Stimulated activated naive B cell treated with anti-CD40 and anti-IgM and Interleukin-4, amounts not matched to agents 10 μg/mL and 1 μg/mL and 100 μg/mL, for 72 hours (primary cell): ENCODE measurements around the gene SCAMP5.
A peak's percentile ranks its signal among the peaks of the same experiment; 100 is the strongest.

Experiments
- ATAC-seq, 2 donors: fragments of 150-1000 bp; cut with Tn5 transposase; replicated peaks; 2 replicates each; pipeline ENCODE4 v1.10.0; 2021; ENCODE audit warnings: moderate library complexity in 1 of 2
- DNase-seq: peaks from one replicate; pipeline ENCODE4 v3.0.0; 2021
- H3K27ac Mint-ChIP-seq: one replicate; pipeline ENCODE4 v1.8.0; 2022; ENCODE audit warnings: mild to moderate bottlenecking, mixed read lengths
- H3K27me3 Mint-ChIP-seq, 2 donors: one replicate each; pipeline ENCODE4 v1.8.0; 2022; ENCODE audit warnings: mixed read lengths in 2 of 2
- H3K36me3 Mint-ChIP-seq, 2 donors: one replicate each; pipeline ENCODE4 v1.8.0; 2022; ENCODE audit warnings: mixed read lengths in 2 of 2, mild to moderate bottlenecking in 1 of 2
- H3K4me1 Mint-ChIP-seq, 2 donors: one replicate each; pipeline ENCODE4 v1.8.0; 2022; ENCODE audit warnings: mixed read lengths in 2 of 2, mild to moderate bottlenecking in 1 of 2
- H3K4me3 Mint-ChIP-seq, 2 donors: one replicate each; pipeline ENCODE4 v1.8.0; 2022; ENCODE audit warnings: mild to moderate bottlenecking in 2 of 2, mixed read lengths in 2 of 2, moderate library complexity in 1 of 2
- H3K9me3 Mint-ChIP-seq, 2 donors: one replicate each; pipeline ENCODE4 v1.8.0; 2022; ENCODE audit warnings: mixed read lengths in 2 of 2, mild to moderate bottlenecking in 1 of 2

Gene SCAMP5

DNA sequence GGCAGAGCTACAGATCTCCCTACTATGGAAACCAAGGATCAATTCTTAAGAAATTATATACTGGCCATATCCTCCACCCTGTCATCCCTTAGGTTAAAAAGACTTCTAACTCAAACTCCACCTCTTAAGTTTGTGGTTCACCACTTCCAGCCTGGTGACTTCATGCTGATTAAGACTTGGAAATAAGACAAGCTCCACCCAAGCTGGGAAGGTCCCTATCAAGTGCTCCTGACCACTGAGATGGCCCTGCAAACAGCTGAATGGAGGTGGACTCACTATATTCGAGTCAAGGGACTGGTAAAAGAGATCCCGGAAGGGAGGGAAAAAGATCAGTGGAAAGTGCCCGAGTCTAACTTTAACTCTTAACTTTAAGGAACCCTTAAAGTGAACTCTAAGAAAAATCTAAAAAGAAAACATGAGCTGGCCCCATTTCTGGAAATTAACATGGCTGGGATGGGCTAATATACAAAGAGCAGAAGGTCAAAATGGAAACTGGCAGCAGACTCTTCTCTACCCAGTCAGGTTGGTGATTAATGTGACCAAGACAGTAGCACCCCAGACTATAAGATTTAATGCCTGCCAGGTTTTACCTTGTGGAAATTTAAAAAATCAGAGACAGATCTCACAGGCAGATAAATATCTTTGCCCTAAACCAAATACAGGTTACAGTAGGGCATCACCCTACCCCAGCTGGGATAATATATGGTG is 71.9 kb downstream of the SCAMP5 start:
- Mint-ChIP-seq H3K36me3 (peaks cover 10 to 14% of the 10 kb centered on the region in 2 donors), H3K4me1 (peaks cover 40 to 62% of the 10 kb centered on the region in 2 donors), H3K27me3 (peaks cover 2 to 3% of the 10 kb centered on the region in 2 donors), H3K4me3 (peak overlapping the region in 1 of 2 donors; percentile 53), H3K27ac (peak overlapping the region; percentile 87), H3K9me3 (peaks cover 0 to 7% of the 10 kb centered on the region in 2 donors)
- ATAC-seq (peak; percentile 8 to 46), DNase-seq (peak; percentile 50)

DNA sequence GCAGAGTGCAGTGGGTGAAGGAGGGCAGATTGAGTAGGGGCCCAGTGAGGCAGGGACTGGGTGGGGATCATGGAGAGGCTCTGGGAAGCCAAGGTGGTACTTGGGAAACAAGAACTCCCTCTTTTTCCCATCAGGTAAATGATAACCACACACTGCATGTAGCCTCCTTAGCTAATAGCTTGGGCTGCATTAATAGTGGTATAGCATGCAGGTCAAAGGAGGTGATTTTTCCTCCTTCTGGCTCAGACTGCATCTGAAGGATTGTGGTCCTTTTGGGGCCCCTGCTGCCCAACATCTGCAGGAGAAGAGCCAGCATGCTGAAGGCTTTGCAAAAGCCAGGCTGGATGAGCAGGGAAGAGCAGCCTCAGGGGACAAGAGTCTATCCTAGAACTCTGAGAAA is 73.4 kb downstream of the SCAMP5 start:
- peak overlapping the region; percentile 11 for H3K27ac Mint-ChIP-seq
- no peak for ATAC-seq
- peaks cover 4 to 5% of the 10 kb centered on the region in 2 donors for H3K27me3 Mint-ChIP-seq
- no peak for DNase-seq
- H3K4me1 Mint-ChIP-seq, result peaks cover 39 to 62% of the 10 kb centered on the region in 2 donors
- peaks cover 9 to 14% of the 10 kb centered on the region in 2 donors for H3K36me3 Mint-ChIP-seq
- peaks cover 0 to 7% of the 10 kb centered on the region in 2 donors for H3K9me3 Mint-ChIP-seq
- no peak overlapping the region for H3K4me3 Mint-ChIP-seq

DNA sequence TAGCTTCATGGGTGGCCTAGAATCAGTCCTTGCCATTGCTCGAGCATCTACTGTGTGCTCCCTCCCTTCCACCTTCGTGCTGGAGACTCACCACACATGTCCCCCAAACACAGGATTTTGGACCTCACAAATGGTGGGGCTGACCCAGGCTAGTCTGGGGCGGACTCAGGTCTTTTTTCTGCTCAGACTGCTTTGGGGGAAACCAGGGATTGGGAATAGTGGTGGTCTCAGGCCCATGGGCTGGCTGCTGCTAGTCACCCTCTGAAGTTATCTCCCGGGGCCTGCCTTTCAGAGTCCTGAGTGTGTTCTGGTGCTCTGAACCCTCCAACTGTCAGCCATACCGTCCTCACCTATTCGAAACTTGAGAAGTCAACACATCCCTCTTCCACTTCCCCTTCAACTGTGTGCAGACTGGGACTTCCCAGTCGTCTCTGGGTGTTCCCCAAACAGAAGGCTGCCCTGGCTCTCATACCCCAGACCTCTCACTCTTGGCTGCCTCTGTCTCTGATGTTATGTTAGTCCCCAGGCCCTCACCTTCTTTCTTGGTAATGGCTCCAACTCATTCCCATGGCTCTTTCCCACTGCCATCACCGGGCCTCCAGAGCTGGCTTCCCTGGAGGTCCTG is 74.0 kb downstream of the SCAMP5 start:
- peak overlapping the region; percentile 0 to 2 for H3K4me3 Mint-ChIP-seq
- peak; percentile 75 for DNase-seq
- H3K27me3 Mint-ChIP-seq, result peaks cover 4 to 5% of the 10 kb centered on the region in 2 donors
- peak; percentile 99 to 100 for ATAC-seq
- H3K27ac Mint-ChIP-seq, result peak overlapping the region; percentile 81
- H3K4me1 Mint-ChIP-seq, result peaks cover 39 to 62% of the 10 kb centered on the region in 2 donors
- peaks cover 0 to 7% of the 10 kb centered on the region in 2 donors for H3K9me3 Mint-ChIP-seq
- peaks cover 7 to 14% of the 10 kb centered on the region in 2 donors for H3K36me3 Mint-ChIP-seq

DNA sequence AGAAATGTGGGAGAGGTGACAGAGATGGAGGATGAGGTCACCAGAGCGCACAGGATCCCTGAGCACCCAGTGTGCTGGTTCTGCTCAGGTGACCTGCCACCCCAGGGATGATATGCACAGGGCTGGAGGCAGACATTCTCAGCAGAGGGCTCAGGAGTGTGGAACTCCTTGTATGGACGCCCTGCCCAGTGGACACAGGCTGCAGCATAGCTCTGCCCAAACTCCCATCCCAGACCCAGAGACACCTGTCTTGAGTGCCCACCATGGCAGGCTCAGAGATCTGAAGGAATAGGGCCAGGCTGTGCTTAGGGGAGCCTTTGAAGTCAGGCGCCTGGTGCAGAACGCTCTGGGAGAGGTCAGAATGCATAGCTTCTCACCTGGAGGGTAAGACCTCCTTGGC is 75.3 kb downstream of the SCAMP5 start:
- H3K27me3 Mint-ChIP-seq, result peaks cover 4 to 5% of the 10 kb centered on the region in 2 donors
- H3K36me3 Mint-ChIP-seq, result peaks cover 5 to 14% of the 10 kb centered on the region in 2 donors
- H3K27ac Mint-ChIP-seq, result no peak overlapping the region
- no peak for ATAC-seq
- H3K4me1 Mint-ChIP-seq, result peaks cover 33 to 56% of the 10 kb centered on the region in 2 donors
- no peak for DNase-seq
- peaks cover 4 to 8% of the 10 kb centered on the region in 2 donors for H3K9me3 Mint-ChIP-seq
- no peak overlapping the region for H3K4me3 Mint-ChIP-seq
